IMR-90 (cell line): ENCODE measurements around the gene AIF1. TPM values are rescaled to one million over a fixed set of nuclear protein-coding genes. Genes with fewer than 3 reads are reported as not detected.

ENCODE experiments used
- ATAC-seq: fragments of 200-7000 bp; cut with Tn5 transposase; 2 replicates; pipeline ENCODE4 v1.9.1; 2020; ENCODE audit warnings: low read depth, mild to moderate bottlenecking, moderate library complexity
- BruUV-seq: library from RNA; stranded (reverse); fragments of 400-500 nt; replicated peaks from 2 replicates; lab custom pipeline; 2021; lab: Mats Ljungman, UMichigan
- CTCF ChIA-PET: fragments of 300-600 bp; formaldehyde crosslinking; extraction: SDS; loops from one replicate; lab custom pipeline; 2021; ENCODE audit warnings: antibody characterized with exemption; lab: Yijun Ruan, JAX
- POLR2A ChIA-PET: fragments of 300-600 bp; sonication (Branson Sonifier 250); formaldehyde crosslinking; loops from one replicate; lab custom pipeline; 2022; ENCODE audit warnings: antibody characterized with exemption; ENCODE audit not compliant: unreplicated experiment; lab: Charles Lee
- DNase-seq: peaks from one replicate; pipeline ENCODE4 v3.0.0; 2013
- H2AFZ ChIP-seq: replicated peaks from 2 replicates; pipeline ENCODE3; 2013; ENCODE audit warnings: low read length, mild to moderate bottlenecking; ENCODE audit not compliant: poor library complexity
- H2AK5ac ChIP-seq: 2 replicates; pipeline ENCODE4 v1.6.1; 2013; ENCODE audit warnings: low read depth, low read length, inconsistent platforms
- H2AK9ac ChIP-seq: replicated peaks from 2 replicates; pipeline ENCODE3; 2013; ENCODE audit warnings: mild to moderate bottlenecking, low read depth, low read length, moderate library complexity; ENCODE audit not compliant: poor library complexity
- H2BK120ac ChIP-seq: 2 replicates; pipeline ENCODE4 v1.6.1; 2013; ENCODE audit warnings: low read depth, low read length, inconsistent platforms
- H2BK15ac ChIP-seq: 3 replicates; pipeline ENCODE4 v1.6.1; 2013; ENCODE audit warnings: low read depth, low read length, inconsistent platforms
- H2BK20ac ChIP-seq: 2 replicates; pipeline ENCODE4 v1.6.1; 2013; ENCODE audit warnings: low read depth, mild to moderate bottlenecking, inconsistent platforms, low read length, moderate library complexity
- H2BK5ac ChIP-seq: 2 replicates; pipeline ENCODE4 v1.6.1; 2013; ENCODE audit warnings: mild to moderate bottlenecking, low read depth, low read length, inconsistent platforms; ENCODE audit not compliant: poor library complexity, severe bottlenecking
- H3K14ac ChIP-seq: replicated peaks from 2 replicates; pipeline ENCODE4 v1.6.1; 2013; ENCODE audit warnings: low read depth, low read length, inconsistent platforms
- H3K18ac ChIP-seq: 2 replicates; pipeline ENCODE4 v1.6.1; 2013; ENCODE audit warnings: low read depth, low read length, control low read depth
- H3K23ac ChIP-seq: 2 replicates; pipeline ENCODE4 v1.6.1; 2013; ENCODE audit warnings: low read depth, low read length, inconsistent platforms
- H3K27ac ChIP-seq: 2 replicates; pipeline ENCODE4 v1.5.1; 2013; ENCODE audit warnings: mild to moderate bottlenecking, control low read depth, low read length; ENCODE audit not compliant: insufficient read depth
- H3K27me3 ChIP-seq: 2 replicates; pipeline ENCODE4 v1.6.1; 2013; ENCODE audit warnings: low read length; ENCODE audit not compliant: control insufficient read depth, insufficient read depth
- H3K36me3 ChIP-seq: 2 replicates; pipeline ENCODE4 v1.6.1; 2013; ENCODE audit warnings: low read length, mixed read lengths; ENCODE audit not compliant: control insufficient read depth, insufficient read depth
- H3K4ac ChIP-seq: 2 replicates; pipeline ENCODE4 v1.6.1; 2013; ENCODE audit warnings: low read depth, low read length, inconsistent platforms
- H3K4me1 ChIP-seq: 2 replicates; pipeline ENCODE4 v1.6.1; 2013; ENCODE audit warnings: low read length, mixed read lengths; ENCODE audit not compliant: control insufficient read depth, insufficient read depth
- H3K4me2 ChIP-seq: 2 replicates; pipeline ENCODE4 v1.6.1; 2013; ENCODE audit warnings: low read depth, mild to moderate bottlenecking, control low read depth, low read length, moderate library complexity
- H3K4me3 ChIP-seq: 2 replicates; pipeline ENCODE4 v1.5.1; 2013; ENCODE audit warnings: low read depth, mild to moderate bottlenecking, control low read depth, low read length, moderate library complexity; ENCODE audit not compliant: insufficient read depth
- H3K56ac ChIP-seq: 2 replicates; pipeline ENCODE4 v1.6.1; 2013; ENCODE audit warnings: low read length, inconsistent platforms; ENCODE audit not compliant: insufficient read depth; ENCODE audit errors: extremely low read depth
- H3K79me1 ChIP-seq, 2 experiments: 2 replicates each; pipeline ENCODE4 v1.6.1; 2013; ENCODE audit warnings: low read length in 2 of 2, inconsistent platforms in 1 of 2, low read depth in 1 of 2
- H3K9ac ChIP-seq: 2 replicates; pipeline ENCODE4 v1.6.1; 2013; ENCODE audit warnings: low read depth, low read length, control low read depth
- H3K9me1 ChIP-seq: 2 replicates; pipeline ENCODE4 v1.6.1; 2013; ENCODE audit warnings: low read length, inconsistent platforms; ENCODE audit not compliant: insufficient read depth
- H3K9me3 ChIP-seq: 2 replicates; pipeline ENCODE4 v1.6.1; 2013; ENCODE audit warnings: low read length; ENCODE audit not compliant: control insufficient read depth, insufficient read depth
- H4K20me1 ChIP-seq: 2 replicates; pipeline ENCODE4 v1.6.1; 2013; ENCODE audit warnings: low read length, inconsistent platforms; ENCODE audit not compliant: insufficient read depth
- H4K5ac ChIP-seq: 2 replicates; pipeline ENCODE4 v1.6.1; 2013; ENCODE audit warnings: mild to moderate bottlenecking, low read depth, low read length, control low read depth
- H4K8ac ChIP-seq, 2 experiments: 2 replicates each; pipeline ENCODE4 v1.6.1; 2013; ENCODE audit warnings: low read depth in 2 of 2, low read length in 2 of 2, control low read depth in 1 of 2, inconsistent platforms in 1 of 2
- H4K91ac ChIP-seq: 2 replicates; pipeline ENCODE4 v1.6.1; 2013; ENCODE audit warnings: low read depth, low read length, inconsistent platforms; ENCODE audit not compliant: insufficient read depth
- BHLHE40 ChIP-seq: fragments of 150-350 bp; IDR thresholded peaks from 2 replicates; pipeline ENCODE4 v1.6.1; 2016; ENCODE audit warnings: mild to moderate bottlenecking, low read depth, low read length
- CEBPB ChIP-seq: IDR thresholded peaks from 2 replicates; pipeline ENCODE4 v1.6.1; 2012; ENCODE audit warnings: low read depth, low read length, improper control_type of control experiment
- FOS ChIP-seq: fragments of 150-350 bp; IDR thresholded peaks from 2 replicates; pipeline ENCODE4 v1.6.1; 2016; ENCODE audit warnings: low read depth, low read length
- MAFK ChIP-seq: IDR thresholded peaks from 2 replicates; pipeline ENCODE4 v1.6.1; 2012; ENCODE audit warnings: low read depth, low read length, improper control_type of control experiment
- MAZ ChIP-seq: IDR thresholded peaks from 2 replicates; pipeline ENCODE4 v1.6.1; 2012; ENCODE audit warnings: low read depth, mild to moderate bottlenecking, low read length, improper control_type of control experiment, moderate library complexity, borderline replicate concordance
- MXI1 ChIP-seq: IDR thresholded peaks from 2 replicates; pipeline ENCODE4 v1.6.1; 2012; ENCODE audit warnings: low read depth, mild to moderate bottlenecking, low read length, moderate library complexity, borderline replicate concordance
- NFE2L2 ChIP-seq: fragments of 150-350 bp; IDR thresholded peaks from 2 replicates; pipeline ENCODE4 v1.6.1; 2016; ENCODE audit warnings: low read depth, mild to moderate bottlenecking, low read length
- POLR2A ChIP-seq: IDR thresholded peaks from 2 replicates; pipeline ENCODE4 v1.6.1; 2012; ENCODE audit warnings: mild to moderate bottlenecking, low read depth, low read length
- RAD21 ChIP-seq: IDR thresholded peaks from 2 replicates; pipeline ENCODE4 v1.6.1; 2012; ENCODE audit warnings: low read length, improper control_type of control experiment
- RFX5 ChIP-seq: IDR thresholded peaks from 2 replicates; pipeline ENCODE4 v1.8.0; 2012; ENCODE audit warnings: low read depth, mild to moderate bottlenecking, low read length, moderate library complexity
- SMC3 ChIP-seq: fragments of 150-350 bp; IDR thresholded peaks from 2 replicates; pipeline ENCODE4 v1.6.1; 2016; ENCODE audit warnings: low read depth, mild to moderate bottlenecking, antibody characterized with exemption, low read length, moderate library complexity
- WGBS, 2 experiments: methylation state at CpG; one replicate each; pipeline versions ENCODE4 v1.1.5 to v1.1.7; 2013; ENCODE audit warnings: missing lambda C conversion rate in 2 of 2; ENCODE audit not compliant: insufficient read length in 1 of 2; ENCODE audit errors: extremely low coverage in 2 of 2; 5-methylcytosine and 5-hydroxymethylcytosine counted together
- dilution Hi-C: fragments of 300-500 bp; cut with HindIII; formaldehyde crosslinking; loops from one replicate; pipeline ENCODE4 v1.14.3; 2018; ENCODE audit warnings: low sequenced_read_pairs; ENCODE audit not compliant: unreplicated experiment
- in situ Hi-C: fragments of 300-500 bp; cut with MboI; formaldehyde crosslinking; loops from 3 replicates; pipeline ENCODE4 v1.14.3; 2019; ENCODE audit warnings: low sequenced_read_pairs, inconsistent platforms, mixed read lengths
- intact Hi-C: fragments of 100-400 bp; cut with micrococcal nuclease; formaldehyde crosslinking; loops from 2 replicates; pipeline ENCODE4 v1.10.0; 2022
- polyA plus RNA-seq, 3 experiments: library from polyadenylated mRNA; depleted of rRNA; stranded (reverse); fragments of >200 nt; gene quantifications; 2 replicates each; pipeline ENCODE4 v1.2.3, GENCODE V29; 2012; ENCODE audit warnings: low replicate concordance in 1 of 3
- total RNA-seq: library from RNA; depleted of rRNA; stranded (reverse); fragments of >200 nt; gene quantifications from 2 replicates; pipeline ENCODE4 v1.2.3, GENCODE V29; 2012
- TF ChIP-seq, protein P1 (sequence below): fragments of 150-350 bp; IDR thresholded peaks from 2 replicates; pipeline ENCODE4 v1.6.1; 2016; ENCODE audit warnings: low read depth, mild to moderate bottlenecking, low read length, moderate library complexity, borderline replicate concordance
- TF ChIP-seq, protein P2 (sequence below): fragments of 150-350 bp; IDR thresholded peaks from 2 replicates; pipeline ENCODE4 v1.6.1; 2017; ENCODE audit warnings: mild to moderate bottlenecking, antibody characterized with exemption, low read length, low read depth

AIF1 gene
- total and polyA plus RNA-seq, 2 of the 4 experiments (the other 2 are of a cell fraction): not detected

GRCh38 chr6:31636698-31637596, 21.9 kb downstream of the AIF1 start:
- H3K9ac ChIP-seq: no peak overlapping the region
- H3K4me1 ChIP-seq: no peaks in the 10 kb centered on the region; the same call in 1 of the 2 replicates
- no peak overlapping the region for H3K4ac ChIP-seq
- no peaks in the 10 kb centered on the region for H3K9me3 ChIP-seq
- H3K18ac ChIP-seq: no peak overlapping the region
- no peak overlapping the region for H2BK120ac ChIP-seq
- no peak overlapping the region for H4K91ac ChIP-seq
- H3K4me3 ChIP-seq: no peak overlapping the region
- no peak overlapping the region for H4K5ac ChIP-seq
- dilution Hi-C loops (no loop called here), in situ Hi-C loops (no loop called here), intact Hi-C loops (no loop called here)
- no peak for DNase-seq
- peaks cover 29 to 31% of the 10 kb centered on the region in 2 experiments for H3K79me1 ChIP-seq
- no peak for ATAC-seq
- BruUV-seq: TSS peak; percentile 61
- no peak overlapping the region for H2BK5ac ChIP-seq
- H4K20me1 ChIP-seq: peaks cover 28% of the 10 kb centered on the region
- peaks cover 86% of the 10 kb centered on the region for H3K36me3 ChIP-seq
- ChIA-PET POLR2A (no interaction called here), CTCF (interaction anchor here (0.8 to 1.5 kb wide), 2 partner anchors 15 to 86 kb away, joined by 3 to 4 read pairs; no protein-coding TSS in a partner anchor)
- no peak overlapping the region for H2AFZ ChIP-seq
- no peak overlapping the region for H3K27ac ChIP-seq
- H3K4me2 ChIP-seq: no peak overlapping the region
- no peak overlapping the region for H3K56ac ChIP-seq
- no peak overlapping the region for H2AK5ac ChIP-seq
- TF ChIP-seq RFX5 (no peak), MXI1 (no peak), POLR2A (no peak), FOS (no peak), NFE2L2 (no peak), RAD21 (no peak), BHLHE40 (no peak), SMC3 (no peak), MAZ (no peak), CEBPB (no peak), MAFK (no peak)
- TF ChIP-seq, protein P1, sequence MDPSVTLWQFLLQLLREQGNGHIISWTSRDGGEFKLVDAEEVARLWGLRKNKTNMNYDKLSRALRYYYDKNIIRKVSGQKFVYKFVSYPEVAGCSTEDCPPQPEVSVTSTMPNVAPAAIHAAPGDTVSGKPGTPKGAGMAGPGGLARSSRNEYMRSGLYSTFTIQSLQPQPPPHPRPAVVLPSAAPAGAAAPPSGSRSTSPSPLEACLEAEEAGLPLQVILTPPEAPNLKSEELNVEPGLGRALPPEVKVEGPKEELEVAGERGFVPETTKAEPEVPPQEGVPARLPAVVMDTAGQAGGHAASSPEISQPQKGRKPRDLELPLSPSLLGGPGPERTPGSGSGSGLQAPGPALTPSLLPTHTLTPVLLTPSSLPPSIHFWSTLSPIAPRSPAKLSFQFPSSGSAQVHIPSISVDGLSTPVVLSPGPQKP: no peak
- TF ChIP-seq, protein P2, sequence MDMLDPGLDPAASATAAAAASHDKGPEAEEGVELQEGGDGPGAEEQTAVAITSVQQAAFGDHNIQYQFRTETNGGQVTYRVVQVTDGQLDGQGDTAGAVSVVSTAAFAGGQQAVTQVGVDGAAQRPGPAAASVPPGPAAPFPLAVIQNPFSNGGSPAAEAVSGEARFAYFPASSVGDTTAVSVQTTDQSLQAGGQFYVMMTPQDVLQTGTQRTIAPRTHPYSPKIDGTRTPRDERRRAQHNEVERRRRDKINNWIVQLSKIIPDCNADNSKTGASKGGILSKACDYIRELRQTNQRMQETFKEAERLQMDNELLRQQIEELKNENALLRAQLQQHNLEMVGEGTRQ: no peak
- no peak overlapping the region for H4K8ac ChIP-seq
- H3K14ac ChIP-seq: no peak overlapping the region
- no peak overlapping the region for H2BK15ac ChIP-seq
- H3K9me1 ChIP-seq: no peaks in the 10 kb centered on the region
- no peak overlapping the region for H3K23ac ChIP-seq
- no peak overlapping the region for H2BK20ac ChIP-seq
- WGBS, 2 experiments: 90% methylated on average over 8 of the region's 27 CpGs; no CpG with 5 or more reads in 1 of the 2 experiments
- H2AK9ac ChIP-seq: no peak overlapping the region
- no peaks in the 10 kb centered on the region for H3K27me3 ChIP-seq
